ENCODE measurements around the gene CDIPT.
"Not testable (repeated sequence)": the region's sequence is repeated elsewhere in the genome, so short reads cannot be mapped to it uniquely, and the experiment has no call there.

CDIPT gene

DNA sequence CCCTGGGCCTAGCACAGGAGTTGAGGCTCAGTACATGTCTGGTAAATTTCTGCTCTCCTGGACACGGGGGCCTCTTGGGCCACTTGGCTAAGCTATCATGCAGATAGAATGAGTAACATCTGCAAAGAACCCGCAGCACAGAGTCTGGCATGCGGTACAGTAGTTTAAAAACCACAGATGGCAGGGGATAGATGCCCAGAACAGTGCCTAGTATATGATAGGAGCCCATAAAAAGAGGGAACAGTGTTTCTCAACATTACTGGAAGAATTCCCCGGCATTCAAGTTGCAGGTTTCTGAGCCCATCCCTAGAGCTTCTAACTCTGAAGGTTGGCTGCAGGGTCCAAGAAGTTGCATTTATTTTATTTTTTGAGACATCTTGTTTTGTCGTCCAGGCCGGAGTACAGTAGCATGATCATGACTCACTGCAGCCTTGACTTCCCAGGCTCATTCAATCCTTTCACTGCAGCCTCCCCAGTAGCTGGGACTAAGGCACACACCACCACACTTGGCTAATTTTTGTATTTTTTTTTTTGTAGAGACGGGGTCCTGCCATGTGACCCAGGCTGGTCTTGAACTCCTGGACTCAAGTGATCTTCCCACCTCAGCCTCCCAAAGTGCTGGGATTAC, 5.8 kb downstream of the CDIPT start:
- no peak for DNase-seq

DNA sequence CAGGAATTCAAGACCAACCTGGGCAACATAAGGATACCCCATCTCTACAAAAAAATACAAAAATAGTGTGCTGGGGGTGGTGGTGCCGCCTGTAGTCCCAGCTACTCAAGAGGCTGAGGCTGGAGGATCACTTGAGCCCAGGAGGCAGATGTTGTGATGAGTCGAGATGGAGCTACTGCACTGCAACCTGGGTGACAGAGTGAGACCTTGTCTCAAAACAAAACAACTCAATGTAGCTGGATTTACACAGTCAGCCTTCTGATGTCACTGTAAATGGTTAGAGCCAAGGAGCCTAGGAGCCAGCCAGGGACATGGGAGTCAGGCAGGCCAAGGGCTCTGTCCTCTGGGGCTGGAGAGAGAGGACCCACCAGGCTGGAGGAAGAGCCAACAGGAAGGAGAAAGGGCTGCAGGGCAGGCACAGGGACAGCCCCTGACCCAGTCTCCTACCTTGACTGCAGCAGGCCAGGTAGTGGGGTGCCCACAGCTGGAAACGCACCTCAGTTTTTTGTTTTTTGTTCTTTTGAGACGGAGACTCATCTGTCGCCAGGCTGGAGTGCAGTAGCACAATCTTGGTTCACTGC, 8.4 kb downstream of the CDIPT start:
- no peak for DNase-seq

DNA sequence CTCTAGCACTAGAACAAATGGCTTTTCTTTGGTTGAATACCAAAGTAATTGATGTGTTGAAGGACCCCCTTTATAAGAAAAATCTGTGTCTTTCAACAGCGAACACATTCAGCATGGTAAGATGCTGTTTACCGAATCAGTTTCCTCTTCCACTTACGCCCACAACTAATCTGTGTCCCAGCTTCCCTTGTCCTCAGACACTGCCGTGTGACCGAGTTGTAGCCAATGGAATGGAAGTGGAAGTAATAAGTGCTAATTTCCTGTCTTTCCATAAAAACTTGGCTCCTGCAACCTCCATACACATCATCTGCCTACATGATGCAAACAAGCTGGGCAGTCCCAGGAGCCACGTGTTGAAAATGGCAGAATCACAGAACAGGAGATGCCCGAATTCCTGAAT, 10.4 kb downstream of the CDIPT start:
- DNase-seq, result no peak

DNA sequence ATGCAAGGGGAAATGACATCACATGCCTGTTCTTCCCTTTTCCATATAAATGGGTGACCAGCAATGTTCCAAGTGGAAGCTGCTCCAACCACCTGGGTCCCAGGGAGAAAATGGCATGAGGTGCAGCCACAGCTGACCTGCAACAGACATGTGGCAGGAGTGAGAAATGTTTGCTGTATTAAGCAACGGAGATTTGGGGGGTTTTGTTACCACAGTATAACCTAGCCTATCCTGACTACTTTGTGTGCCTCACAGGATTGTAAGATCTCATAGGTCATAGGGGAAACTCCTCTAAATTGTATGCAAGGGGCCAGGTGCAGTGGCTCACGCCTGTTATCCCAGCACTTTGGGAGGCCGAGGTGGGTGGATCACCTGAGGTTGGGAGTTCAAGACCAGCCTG, 12.0 kb downstream of the CDIPT start:
- DNase-seq, result no peak

DNA sequence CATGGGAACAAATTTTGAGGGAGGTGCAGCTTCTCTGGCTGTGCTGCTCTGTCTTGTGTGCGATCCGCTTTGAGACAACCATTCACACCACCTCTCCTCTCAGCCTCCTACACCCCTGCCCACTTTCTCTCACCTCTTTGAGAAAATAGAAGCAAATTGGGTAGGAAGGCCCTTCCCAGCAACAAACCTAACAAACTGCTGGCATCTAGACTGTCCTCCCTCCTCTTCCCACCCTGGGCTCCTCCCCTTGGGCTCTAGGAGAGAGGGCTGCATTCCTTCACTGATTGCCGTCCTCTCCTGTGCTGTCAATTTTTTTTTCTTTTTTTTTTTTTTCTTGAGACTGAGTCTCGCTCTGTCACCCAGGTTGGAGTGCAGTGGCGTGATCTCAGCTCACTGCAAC, 13.5 kb downstream of the CDIPT start:
- no peak for DNase-seq

DNA sequence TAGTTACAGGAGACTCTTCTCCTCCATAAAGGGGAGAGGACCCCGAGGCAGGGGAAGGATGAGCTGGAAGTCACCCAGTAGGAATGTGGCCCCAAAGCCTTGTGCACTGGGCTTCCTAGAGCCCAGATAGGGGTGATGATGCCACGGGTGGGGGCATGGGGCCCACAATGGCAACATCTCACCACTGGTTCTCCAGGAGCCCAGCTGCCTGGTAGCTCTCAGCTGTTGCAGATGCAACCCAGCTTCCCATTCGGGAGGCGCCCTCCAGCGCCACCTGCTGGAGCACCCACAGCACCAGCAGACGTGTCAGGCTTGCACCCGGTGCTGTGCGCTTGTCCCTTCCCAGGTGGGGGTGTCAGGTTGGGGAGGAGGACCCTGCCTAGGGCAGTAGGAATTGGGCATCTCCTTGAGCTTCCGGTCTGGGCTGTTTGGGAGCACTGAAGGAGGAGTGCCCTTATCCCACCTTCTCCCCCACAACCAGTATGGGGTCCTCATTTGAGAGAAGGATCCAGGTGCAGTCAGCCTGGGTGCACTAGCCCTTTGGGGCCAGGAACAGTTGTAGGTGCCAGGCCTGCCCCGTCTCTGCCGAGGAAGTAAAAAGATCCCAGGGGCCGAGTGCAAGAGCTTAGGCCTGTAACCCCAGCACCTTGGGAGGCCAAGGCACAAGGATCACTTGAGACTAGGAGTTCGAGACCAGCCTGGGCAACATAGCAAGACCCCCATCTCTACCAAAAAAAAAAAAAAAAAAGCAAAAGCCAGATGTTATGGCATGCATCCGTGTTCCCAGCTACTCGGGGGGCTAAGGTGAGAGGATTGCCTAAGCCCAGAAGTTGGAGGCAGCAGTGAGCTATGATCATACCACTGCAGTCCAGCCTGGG, 14.4 kb downstream of the CDIPT start:
- DNase-seq, result peak; percentile 77

DNA sequence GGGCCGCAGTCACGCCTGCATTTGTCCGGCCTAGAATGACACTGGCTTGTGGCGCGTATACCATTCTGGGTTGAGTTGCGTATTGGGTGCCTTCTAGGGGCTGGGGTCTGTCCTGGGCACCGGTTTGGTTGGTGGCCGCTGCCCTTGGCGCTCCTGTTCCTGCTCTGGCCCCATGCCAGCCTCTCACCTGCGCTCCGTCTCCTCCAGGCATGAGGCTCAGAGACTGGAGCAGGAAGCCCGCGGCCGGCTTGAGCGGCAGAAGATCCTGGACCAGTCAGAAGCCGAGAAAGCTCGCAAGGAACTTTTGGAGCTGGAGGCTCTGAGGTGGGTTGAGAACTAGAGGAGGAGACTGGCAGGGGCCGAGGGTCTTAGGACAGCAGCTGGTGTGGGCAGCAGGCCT, 17.4 kb downstream of the CDIPT start:
- DNase-seq, result no peak

DNA sequence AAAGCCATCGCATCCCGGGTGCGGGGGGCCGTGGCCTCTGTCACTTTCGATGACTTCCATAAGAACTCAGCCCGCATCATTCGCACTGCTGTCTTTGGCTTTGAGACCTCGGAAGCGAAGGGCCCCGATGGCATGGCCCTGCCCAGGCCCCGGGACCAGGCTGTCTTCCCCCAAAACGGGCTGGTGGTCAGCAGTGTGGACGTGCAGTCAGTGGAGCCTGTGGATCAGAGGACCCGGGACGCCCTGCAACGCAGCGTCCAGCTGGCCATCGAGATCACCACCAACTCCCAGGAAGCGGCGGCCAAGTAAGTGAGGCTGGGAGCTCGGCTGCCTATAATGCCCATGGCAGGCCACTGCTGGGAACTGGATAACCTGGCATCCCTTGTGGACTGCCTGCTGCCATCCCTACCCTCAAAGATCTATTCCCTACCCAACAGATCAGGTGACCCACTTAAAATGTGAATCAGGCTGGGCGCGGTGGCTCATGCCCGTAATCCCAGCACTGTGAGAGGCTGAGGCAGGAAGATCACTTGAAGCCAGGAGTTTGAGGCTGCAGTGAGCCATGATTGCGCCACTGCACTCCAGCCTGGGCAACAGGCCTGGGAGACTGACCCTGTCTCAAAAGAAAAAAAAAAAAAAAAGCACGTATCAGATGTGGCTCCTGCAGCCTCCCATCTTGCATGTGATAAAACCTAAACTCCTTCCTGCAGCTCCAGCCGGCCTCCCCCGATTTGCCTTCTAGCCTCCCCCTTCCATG, 18.3 kb downstream of the CDIPT start:
- DNase-seq, result no peak

DNA sequence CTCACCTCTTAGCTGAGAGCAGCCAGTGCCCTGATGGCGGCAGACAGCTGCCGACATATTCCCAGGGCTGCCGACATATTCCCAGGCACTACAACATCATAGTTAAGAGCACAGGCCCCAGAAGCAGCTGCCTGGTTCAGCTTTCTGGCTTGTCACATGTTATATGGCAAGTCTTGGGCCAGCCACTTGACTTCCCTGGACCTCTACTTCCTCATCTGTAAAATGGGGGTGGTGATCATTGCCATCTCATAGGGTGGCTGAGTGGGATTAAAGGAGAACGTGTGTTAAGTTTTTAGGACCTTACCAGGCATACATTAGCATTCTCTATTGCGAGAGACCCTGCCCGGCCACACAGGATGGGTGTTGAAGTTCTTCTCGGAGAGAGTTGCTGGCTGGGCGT, 19.1 kb downstream of the CDIPT start:
- DNase-seq, result no peak

DNA sequence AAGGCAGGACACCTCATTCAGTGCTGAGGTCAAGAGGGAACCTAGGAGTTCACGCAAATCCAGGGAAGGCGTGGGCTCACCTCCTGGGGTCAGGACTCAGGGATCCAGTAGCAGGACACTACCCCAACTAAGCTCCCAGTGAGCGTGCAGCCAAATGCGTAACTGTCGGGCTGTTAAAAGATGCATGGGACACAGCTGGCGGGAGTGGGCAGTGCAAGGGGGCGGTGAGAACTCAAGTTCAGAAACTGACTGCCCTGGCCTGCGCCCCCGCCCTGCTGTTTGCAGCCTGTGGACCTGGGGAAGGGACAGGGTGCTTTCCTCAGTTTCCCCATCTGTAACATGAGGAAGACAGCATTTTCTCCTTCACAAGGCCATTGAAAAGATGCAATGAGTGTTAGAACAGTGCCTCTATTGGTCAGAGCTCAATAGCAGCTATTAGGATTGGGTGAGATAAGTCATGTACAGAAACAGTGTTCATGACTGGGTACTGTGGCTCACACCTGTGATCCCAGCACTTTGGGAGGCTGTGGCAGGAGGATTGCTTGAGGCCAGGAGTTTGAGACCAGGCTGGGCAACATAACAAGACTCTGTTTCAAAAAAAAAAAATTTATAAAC, 20.2 kb downstream of the CDIPT start:
- DNase-seq, result no peak

DNA sequence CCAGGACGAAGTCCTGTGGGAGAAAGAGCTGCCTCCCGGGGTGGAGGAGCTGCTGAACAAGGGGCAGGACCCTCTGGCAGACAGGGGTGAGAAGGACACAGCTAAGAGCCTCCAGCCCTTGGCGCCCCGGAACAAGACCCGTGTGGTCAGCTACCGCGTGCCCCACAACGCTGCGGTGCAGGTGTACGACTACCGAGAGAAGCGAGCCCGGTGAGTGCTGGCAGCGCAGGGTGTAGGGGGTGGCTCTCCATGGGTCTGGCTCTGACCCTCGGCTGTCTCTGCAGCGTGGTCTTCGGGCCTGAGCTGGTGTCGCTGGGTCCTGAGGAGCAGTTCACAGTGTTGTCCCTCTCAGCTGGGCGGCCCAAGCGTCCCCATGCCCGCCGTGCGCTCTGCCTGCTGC, 21.4 kb downstream of the CDIPT start:
- no peak for DNase-seq

DNA sequence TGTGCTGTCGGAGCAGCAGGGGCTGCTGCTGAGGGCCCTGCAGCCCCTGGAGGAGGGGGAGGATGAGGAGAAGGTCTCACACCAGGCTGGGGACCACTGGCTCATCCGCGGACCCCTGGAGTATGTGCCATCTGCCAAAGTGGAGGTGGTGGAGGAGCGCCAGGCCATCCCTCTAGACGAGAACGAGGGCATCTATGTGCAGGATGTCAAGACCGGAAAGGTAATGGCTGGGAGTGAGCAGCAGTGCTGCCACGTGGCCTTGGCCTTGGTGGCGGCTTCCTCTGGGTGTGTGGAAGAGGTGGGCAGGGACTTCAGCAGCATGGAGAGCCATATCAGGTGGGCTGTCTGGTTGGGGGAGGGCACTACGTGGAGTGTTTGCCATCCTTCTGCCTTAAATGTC, 22.8 kb downstream of the CDIPT start:
- no peak for DNase-seq

DNA sequence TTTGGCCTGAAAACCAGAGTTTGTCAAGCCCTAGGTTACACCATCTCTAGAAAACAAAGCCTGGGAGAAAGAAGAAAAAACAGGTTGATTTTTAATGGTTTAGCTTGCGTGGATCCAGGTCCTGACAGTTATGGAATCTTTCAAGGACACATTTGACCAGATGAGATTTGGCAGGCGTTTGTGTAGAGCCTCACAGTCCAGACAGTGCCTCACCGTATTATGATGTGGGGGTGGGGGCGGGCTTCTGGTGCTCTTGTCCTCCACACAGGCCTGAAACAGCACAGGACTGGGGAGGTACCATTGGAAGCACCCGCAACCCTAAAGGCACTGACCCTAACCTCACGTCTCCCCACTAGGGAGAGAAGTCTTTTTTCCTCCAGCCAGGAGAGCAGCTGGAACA, 23.2 kb downstream of the CDIPT start:
- no peak for DNase-seq

DNA sequence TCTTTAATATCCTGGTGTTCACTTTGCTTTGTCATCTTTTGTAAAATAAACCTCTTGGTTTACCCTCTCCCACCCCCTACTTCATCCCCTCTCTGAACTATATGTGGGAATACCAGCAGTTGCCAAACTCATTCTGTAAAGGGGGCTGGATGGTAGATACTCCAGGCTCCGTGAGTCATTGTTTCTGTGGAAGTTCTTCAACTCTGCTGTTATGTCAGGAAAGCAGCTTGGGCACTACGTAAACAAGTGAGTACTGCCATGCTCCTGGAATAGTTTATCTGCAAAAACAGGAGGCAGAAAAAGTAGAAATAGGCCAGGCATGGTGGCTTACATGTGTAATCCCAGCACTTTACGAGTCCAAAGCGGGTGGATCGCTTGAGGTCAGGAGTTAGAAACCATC, 25.2 kb downstream of the CDIPT start:
- DNase-seq, result no peak

DNA sequence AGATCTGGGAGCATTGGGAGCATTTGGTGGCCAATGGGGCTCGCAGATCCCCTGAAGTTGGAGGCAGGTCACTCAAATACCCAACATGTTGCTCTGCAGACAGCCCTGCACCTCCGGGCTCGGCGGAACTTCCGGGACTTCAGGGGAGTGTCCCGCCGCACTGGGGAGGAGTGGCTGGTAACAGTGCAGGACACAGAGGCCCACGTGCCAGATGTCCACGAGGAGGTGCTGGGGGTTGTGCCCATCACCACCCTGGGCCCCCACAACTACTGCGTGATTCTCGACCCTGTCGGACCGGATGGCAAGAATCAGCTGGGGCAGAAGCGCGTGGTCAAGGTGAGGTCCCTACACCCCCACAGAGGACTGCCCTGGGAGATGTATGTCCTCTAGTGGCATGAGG, 26.4 kb downstream of the CDIPT start:
- DNase-seq, result no peak

DNA sequence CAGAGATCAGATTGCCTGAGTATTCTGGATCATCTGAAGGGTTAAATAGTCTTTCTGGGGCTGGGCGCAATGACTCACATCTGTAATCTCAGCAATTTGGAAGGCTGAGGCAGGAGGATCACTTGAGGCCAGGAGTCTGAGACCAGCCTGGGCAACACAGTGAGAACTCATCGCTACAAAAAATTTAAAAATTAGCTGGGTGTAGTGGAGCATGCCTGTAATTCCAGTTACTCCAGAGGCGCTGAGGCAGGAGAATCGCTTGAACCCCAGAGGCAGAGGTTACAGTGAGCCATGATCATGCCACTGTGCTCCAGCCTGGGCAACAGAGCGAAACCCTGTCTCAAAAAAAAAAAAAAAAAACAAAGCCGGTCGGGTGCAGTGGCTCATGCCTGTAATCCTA, 27.1 kb downstream of the CDIPT start:
- no peak for DNase-seq

DNA sequence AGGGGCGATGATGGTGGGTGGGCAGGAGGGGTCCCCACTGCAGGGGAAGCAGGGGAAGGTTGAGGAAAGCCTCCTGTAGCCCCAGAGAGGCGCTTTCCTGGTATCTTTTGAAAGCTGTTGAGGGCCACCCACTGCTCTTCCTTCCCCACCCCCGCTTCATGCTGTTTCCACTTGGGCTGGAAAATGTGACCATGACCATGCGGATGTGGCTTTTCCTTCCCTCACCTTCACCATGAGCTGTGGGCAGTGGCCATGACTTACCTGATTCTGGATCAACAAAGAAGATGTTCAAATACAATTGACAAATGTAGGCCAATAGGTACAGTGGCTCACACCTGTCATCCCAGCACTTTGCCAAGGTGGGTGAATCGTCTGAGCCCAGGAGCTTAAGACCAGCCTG, 28.9 kb downstream of the CDIPT start:
- DNase-seq, result no peak

DNA sequence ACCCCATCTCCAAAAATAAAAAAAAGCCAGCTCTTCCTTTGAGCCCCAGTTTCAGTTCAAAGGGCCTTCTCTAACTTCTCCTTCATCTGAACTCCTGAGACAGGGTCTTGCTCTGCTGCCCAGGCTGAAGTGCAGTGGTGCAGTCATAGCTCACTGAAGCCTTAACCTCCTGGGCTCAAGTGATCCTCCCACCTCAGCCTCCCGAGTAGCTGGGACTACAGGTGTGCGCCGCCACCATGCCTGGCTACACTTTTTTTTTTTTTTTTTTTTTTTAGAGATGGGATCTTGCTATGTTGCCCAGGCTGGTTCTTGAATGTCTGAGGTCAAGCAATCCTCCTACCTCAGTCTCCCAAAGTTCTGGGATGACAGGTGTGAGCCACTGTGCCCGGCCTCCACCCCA, 29.8 kb downstream of the CDIPT start:
- not testable (repeated sequence) for DNase-seq

DNA sequence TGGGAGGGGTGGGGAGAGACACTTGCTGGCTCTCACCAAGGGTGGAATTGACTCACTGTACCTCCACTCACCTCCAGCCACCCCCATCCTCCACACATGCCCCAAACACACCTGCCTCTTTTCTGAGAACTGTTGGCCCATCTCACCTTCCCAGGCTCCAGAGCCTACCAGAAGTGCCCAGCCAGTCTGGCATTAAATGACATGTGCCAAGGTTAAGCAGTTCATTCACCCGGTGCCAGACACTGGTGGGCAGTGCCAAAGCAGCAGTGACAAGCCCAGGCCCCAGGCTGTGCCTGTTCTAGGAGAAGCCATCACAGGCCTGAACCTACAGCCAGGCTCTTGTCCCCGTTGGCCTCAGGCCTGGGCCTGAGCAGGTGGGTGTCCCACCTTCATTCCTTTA, 31.5 kb downstream of the CDIPT start:
- DNase-seq, result no peak

DNA sequence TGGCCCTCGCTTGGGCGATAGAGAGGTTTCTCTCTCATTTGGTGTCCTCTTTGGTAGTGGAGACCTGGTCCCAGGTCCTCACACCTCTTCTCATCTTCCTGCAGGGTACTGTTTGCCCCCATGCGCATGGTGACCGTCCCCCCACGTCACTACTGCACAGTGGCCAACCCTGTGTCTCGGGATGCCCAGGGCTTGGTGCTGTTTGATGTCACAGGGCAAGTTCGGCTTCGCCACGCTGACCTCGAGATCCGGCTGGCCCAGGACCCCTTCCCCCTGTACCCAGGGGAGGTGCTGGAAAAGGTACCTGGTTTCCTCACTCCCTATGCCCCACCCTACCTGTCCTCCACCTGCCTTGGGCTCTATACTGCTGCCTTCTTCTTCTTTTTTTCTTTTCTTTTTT, 32.3 kb downstream of the CDIPT start:
- DNase-seq, result no peak

DNA sequence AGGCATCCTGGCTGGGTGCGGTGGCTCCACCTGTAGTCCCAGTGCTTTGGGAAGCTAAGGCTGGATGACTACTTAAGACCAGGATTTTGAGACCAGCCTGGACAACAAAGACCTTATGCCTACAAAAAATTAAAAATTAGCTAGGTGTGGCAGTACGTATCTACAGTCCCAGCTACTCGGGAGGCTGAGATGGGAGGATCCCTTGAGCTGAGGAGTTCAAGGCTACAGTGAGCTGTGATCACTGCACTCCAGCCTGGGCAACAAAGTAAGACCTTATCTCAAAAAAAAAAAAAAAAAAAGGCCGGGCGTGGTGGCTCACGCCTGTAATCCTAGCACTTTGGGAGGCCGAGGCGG, 36.7 kb downstream of the CDIPT start:
- DNase-seq, result no peak

DNA sequence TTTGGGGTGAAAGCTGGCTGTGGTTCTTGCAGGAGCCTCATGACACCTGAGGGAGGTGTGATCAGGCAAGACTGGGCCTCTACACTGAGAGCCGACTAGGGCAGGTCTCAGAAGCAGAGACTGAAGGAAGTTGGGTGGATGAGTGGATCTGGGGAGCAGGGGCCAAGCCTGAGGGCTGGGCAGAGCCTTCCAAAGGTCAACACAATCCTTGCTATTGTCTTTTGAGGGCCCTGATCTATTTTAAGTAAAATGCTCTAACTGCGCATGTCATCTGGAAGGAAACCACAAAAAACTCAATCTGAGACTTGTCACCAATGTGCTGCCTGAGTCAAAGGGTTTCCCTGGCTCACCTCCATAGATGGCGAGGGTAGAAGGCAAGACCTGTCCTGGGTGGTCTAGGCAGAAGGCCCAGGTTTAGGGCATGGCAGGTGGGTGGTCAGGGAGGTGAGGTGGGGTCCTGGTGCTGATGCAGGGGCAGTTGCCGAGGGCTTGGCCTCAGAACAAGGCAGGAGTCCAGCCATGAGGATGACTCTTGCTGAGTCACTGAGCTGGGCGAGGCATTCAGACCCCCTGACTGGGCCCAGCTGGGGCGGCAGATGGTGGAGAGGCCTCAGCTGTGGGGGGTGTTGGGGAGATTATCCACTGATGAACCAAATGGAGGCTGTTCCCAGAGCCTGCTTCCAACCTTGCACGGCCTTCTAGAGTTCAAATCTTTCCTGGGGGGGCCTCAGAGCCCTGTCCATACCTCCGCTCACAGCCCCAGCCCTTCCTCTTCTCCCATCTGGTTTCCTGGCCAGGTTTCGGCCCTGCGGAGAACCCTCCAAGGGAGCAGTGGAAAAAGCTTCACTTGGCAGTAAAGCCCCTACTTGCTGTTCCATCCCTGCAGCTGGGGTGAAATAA, 37.6 kb downstream of the CDIPT start:
- DNase-seq, result no peak

All from CD4-positive, alpha-beta T cell treated with Interferon gamma for 1 hour (primary cell).